GM13976 (cell line): ENCODE results near the gene SPINK8.

ENCODE experiments used
- DNase-seq: peaks from one replicate; pipeline ENCODE4 v3.0.0; 2012; ENCODE audit warnings: low spot score
- CTCF ChIP-seq: IDR thresholded peaks from 2 replicates; pipeline ENCODE4 v1.5.1; 2012; ENCODE audit warnings: borderline replicate concordance, mild to moderate bottlenecking; ENCODE audit not compliant: insufficient read depth; ENCODE audit errors: extremely low read depth, missing control alignments, control extremely low read depth
- in situ Hi-C: fragments of 300-500 bp; cut with MboI; formaldehyde crosslinking; loops from one replicate; pipeline ENCODE4 v1.12.0; 2022; ENCODE audit warnings: low sequenced_read_pairs, mixed read lengths, inconsistent platforms; ENCODE audit not compliant: unreplicated experiment

SPINK8 gene

DNA sequence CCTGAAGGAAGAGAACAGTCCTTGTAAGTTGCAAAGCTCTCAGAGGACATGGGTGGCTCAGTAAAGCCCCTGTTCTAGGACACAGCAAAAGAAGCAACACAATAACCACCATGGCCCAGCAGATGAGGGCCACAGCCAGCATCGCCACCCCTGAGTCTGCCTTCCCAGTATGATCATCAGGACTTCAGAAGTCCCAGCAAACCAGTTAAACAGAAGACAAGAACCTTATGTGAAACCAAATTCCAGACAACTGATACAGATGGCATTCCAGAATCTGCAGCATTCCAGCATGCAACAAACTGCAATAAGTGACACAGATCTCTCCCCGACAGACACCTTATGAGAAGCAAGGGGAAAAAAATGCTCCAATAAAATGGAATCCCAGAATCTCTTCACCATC, 30.4 kb downstream of the SPINK8 start:
- in situ Hi-C loops, result no loop called here
- no peak for TF ChIP-seq CTCF
- no peak for DNase-seq

DNA sequence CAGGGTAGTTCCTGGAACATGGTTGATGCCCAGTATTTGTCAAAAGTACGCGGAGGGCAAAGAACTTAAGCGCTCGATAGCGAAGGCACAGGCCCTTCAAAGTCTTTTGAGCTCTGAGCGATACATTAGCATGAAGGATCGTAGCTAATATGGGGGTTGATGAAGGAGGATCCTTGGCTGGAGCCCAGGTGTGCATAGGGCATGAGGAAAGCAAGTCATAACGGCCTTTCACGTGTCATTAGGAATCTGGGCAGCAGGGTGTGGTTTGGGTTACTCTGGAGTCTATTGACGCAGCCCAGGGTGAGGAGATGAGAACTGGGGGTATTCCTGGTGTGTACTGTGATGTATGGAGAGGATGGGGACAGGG, 31.7 kb downstream of the SPINK8 start:
- no peak for DNase-seq
- no peak for TF ChIP-seq CTCF
- in situ Hi-C loops, result no loop called here

GRCh38 chr3:48301020-48301799, 32.3 kb downstream of the SPINK8 start, which contains the start of gene NME6:
TSS of gene NME6 (minus strand) at chr3:48301367.
- no peak for TF ChIP-seq CTCF
- DNase-seq, result peak; percentile 92
- in situ Hi-C loops, result no loop called here

GRCh38 chr3:48299746-48300712, 33.4 kb downstream of the SPINK8 start:
- no peak for TF ChIP-seq CTCF
- in situ Hi-C loops, result no loop called here
- DNase-seq, result peak; percentile 64

DNA sequence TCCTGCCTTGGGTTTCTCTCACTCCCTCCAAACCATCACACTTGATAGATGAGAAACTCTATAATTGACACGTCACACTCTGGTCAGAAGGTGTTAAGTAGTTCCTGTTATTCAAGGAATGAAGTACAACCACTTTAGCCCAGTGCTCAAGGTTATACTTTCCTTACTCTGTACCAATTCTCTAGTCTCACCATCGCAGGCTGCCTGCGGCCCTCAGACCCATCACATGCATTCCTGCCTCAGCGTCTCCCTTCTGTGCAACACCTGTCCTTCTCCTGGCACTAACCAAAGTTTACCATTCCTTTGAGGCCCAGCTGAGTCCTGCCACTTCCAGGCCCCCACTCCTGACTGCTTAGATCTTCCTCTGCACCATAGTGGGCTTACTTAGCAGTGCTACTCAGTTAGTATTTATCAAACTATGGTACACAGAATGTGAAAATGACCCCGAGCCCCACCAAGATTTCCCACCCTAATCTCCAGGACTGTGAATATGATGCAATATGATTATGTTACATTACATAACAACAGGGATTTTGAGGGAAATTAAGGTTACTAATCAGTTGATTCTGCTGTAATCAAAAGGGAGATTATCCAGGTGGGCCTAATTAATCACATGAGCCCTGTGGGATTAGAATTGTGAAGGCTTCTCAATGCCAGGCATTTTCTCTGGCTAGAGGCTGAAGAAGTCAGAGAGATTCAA, 36.2 kb downstream of the SPINK8 start:
- DNase-seq, result no peak
- in situ Hi-C loops, result no loop called here

More for the DNA sequence above, 36.2 kb downstream of the SPINK8 start:
- no peak for TF ChIP-seq CTCF
